Retinal pigment epithelial cell (primary cell): ENCODE measurements around the gene SHROOM2.
A peak's percentile ranks its signal among the peaks of the same experiment; 100 is the strongest.

Experiments used
- DNase-seq: peaks from one replicate; pipeline ENCODE4 v3.0.0-alpha.2; 2010; ENCODE audit warnings: low read depth
- H3K4me3 ChIP-seq: 2 replicates; pipeline ENCODE4 v1.5.1; 2011; ENCODE audit warnings: mild to moderate bottlenecking, low read length, control low read depth, moderate library complexity
- TF ChIP-seq, protein P1 (sequence below): conservative IDR thresholded peaks from 2 replicates; pipeline ENCODE4 v1.5.1; 2011; ENCODE audit warnings: low read depth, low read length, control low read depth, inconsistent platforms

The SHROOM2 gene

DNA sequence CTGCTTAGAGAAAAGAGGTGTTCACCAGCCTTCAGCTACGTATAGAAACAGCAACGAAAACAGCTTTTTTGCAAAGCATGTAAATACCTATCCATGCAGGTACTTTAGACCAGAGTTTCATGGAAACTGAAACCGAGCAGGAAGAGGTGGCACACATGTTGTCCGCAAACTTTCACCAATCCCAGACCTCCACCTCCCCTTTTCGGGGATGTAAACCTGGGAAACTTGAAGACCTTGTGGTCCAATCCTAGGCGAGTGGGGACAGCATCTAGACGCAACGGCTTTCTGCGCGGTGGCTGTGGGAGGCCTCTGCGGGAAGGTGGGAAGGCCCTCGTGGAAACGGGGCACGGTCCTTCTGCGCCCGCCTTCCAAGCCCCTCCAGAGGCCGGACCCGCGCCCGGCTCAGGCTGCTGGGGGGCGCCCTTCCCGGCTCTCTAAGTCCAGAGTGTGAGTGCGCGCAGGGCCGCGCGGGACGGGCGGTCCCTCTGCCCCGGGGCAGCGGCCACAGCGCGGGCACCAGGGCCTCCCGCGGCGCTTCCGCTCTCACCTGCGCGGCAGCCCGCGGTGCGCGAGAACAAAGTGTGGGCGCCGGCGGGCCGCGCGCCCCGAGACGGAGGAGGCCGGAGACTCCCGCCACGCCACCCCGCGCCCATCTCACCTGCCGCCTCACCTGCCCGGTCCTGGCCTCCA, 830 bp upstream of the SHROOM2 start:
- no peak for DNase-seq
- TF ChIP-seq, protein P1, sequence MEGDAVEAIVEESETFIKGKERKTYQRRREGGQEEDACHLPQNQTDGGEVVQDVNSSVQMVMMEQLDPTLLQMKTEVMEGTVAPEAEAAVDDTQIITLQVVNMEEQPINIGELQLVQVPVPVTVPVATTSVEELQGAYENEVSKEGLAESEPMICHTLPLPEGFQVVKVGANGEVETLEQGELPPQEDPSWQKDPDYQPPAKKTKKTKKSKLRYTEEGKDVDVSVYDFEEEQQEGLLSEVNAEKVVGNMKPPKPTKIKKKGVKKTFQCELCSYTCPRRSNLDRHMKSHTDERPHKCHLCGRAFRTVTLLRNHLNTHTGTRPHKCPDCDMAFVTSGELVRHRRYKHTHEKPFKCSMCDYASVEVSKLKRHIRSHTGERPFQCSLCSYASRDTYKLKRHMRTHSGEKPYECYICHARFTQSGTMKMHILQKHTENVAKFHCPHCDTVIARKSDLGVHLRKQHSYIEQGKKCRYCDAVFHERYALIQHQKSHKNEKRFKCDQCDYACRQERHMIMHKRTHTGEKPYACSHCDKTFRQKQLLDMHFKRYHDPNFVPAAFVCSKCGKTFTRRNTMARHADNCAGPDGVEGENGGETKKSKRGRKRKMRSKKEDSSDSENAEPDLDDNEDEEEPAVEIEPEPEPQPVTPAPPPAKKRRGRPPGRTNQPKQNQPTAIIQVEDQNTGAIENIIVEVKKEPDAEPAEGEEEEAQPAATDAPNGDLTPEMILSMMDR: no peak
- H3K4me3 ChIP-seq: peak overlapping the region; percentile 26

DNA sequence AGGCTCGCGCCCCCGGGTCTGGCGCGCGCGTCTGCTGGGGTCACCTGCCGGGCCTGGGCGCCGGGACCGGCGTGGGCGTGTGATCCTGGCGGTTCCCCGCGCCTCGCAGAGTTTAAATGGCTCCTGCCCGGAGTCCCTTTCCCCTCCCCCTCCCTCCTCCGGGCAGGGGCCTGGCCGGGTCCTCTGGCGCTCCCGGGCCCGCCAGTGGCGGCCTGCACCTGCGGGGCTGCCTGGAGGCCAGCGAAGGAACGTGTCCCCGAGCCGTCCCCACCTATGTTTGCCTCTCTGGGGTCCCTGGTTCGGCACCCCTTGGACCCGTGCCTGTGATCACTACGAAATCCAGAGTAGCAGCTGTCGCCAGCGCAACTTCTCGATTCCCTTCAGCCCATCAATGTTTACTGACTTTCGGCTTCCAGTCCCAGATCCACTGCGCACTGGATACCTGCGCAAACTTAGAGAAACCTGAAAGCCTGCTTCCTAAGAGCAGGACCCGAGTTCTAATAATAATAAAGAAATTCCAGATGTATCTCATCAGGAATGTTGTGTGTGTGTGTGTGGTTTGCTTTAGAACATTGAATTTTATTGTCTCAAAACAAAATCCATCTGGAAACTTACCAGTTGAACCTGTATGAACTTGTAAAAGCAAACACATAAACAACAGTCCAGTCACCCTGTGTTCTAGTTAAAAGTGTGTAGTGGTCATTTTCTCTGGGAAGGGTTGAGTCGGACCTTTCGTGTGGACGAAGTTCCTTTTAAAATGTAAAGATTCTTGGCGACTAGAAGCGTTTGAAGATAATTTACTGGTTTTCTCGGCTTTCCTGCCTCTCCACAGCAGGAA, 788 bp downstream of the SHROOM2 start:
- H3K4me3 ChIP-seq: peak overlapping the region; percentile 53
- DNase-seq: no peak
- TF ChIP-seq, protein P1: no peak

DNA sequence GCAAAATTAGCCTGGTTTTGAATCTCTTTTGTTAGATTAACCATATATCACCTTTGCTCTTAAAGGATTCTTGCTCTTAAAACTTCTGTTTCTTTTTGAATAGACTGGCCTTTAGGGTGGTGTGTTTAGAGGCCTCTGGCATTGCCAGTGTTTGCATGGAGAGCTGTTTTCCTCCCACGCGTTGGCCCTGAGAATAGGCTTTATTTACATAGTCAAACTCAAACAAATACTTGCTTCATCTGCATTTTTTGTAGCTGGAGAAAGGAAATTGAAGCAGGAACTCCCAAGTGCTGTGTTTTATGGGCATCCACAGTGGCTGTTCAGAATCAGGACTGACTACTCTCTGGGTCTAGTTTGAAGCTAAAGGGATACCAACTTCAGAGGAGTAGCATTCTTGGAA, 2.7 kb downstream of the SHROOM2 start:
- no peak overlapping the region for H3K4me3 ChIP-seq
- DNase-seq: no peak
- TF ChIP-seq, protein P1: no peak

DNA sequence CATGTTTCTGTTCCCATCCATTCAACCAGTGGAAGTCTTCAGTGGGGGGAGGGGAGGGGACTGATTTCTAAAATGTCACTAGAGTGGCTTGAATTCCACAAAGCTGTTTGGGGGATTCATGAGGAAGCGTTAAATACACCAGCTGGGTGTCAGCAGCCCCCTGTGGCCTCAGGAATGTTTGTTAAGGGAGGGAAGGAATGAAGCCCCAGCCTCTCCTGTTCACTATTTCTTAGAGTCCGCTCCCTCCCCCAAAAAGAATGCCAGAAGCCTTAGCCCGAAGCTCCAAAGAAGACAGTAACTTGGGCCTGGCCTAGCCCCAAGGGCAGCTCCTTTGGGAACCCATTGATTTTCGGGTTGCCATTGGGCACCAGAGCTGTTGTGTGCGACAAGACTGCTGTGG, 3.3 kb downstream of the SHROOM2 start:
- DNase-seq: no peak
- TF ChIP-seq, protein P1: no peak
- no peak overlapping the region for H3K4me3 ChIP-seq

DNA sequence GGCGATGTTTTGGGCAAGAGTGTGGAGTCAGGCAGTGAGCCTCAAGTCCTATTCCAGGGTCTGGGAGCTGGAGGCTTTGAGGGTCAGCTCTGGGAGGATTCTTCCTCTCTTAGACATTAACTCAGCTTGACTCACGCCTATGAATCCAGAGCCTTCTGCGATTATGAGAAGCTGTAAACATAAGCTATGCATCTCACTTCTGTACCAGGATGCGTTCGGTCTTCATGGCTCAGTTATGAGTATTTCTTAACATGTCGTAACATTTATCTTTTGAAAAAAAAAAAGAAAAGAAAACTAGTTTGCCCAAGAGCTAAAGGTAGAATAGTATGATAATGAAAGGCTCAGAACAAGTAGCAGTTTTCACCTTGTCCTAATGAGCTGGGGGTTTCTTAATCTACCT, 4.6 kb downstream of the SHROOM2 start:
- H3K4me3 ChIP-seq: no peak overlapping the region
- TF ChIP-seq, protein P1: no peak
- DNase-seq: no peak

DNA sequence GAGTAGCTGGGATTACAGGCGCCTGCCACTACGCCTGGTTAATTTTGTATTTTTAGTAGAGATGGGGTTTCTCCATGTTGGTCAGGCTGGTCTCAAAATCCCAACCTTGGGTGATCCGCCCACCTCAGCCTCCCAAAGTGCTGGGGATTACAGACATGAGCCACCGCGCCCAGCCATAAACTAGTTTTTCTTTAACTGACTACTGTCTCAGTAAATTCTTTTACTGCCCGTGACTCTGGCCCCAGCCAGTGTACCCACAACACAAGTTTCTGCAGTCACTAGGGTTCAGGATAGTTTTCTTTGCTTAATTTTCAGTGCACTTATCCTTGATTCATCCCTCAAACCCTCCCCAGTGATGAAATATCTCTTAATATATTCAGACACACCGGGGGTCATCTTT, 8.3 kb downstream of the SHROOM2 start:
- H3K4me3 ChIP-seq: no peak overlapping the region
- TF ChIP-seq, protein P1: no peak
- DNase-seq: no peak
